ENCODE data around the gene CCR4.
"Not testable (repeated sequence)": the region's sequence is repeated elsewhere in the genome, so short reads cannot be mapped to it uniquely, and the experiment has no call there.

Gene CCR4

GRCh38 chr3:32954506-32954905 is 3.1 kb downstream of the CCR4 start:
- DNase-seq: no peak

DNA sequence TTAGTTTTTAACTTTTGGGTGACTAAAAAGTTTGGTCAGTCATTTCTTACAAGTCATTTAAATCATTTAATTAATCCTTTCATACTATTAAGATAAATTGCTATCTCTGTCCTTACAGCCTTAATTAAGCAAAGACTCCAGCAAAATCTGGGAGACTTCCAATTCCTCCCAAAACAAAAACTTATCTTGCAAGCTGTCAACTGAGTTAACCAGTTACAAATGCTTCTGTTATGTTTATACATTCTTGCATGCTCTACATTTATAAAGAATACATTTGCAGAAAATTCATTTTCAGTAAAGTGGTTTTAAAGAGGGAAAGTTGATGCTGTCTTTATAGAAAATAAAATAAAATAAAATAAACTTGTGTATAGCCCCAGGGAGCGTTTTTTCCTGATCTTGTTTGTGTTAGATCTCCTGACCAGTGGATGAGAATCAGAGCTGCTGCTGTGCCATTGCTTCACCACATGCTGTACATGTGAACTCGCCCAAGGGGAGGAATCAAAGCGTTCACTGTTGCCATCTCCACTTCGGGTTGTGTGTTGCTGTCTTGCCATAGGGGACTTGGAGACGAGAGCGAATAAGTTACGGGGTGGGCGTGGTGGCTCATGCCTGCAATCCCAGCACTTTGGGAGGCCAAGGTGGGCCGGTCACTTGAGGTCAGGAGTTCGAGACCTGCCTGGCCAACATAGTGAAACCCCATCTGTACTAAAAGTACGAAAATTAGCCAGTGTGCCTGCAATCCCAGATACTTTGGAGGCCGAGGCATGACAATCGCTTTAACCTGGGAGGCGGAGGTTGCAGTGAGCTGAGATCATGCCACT is 5.5 kb downstream of the CCR4 start:
- no peak for DNase-seq

- DNase-seq: no peak
Measured at GRCh38 chr3:32958509-32958908, 7.1 kb downstream of the CCR4 start.

DNA sequence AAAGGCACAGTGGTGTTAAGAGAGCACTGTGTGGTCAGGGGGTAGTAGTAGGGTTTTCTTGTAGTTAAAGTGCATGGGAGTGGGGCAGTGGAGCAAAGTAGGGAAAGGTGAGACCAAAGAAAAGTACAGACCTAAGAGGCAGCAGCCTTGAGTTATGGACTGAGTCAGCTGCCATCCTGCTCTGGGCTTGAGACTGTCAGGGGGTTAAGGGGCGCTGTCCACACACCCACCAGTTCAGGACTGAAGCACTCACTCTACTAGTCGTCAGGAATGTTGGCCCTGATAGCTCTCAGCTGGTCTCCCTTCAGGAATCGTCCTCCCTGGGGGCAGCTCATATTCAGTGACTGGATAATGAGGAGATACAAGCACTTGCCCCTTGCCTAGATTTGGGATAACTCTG is 7.9 kb downstream of the CCR4 start:
- DNase-seq: no peak

DNA sequence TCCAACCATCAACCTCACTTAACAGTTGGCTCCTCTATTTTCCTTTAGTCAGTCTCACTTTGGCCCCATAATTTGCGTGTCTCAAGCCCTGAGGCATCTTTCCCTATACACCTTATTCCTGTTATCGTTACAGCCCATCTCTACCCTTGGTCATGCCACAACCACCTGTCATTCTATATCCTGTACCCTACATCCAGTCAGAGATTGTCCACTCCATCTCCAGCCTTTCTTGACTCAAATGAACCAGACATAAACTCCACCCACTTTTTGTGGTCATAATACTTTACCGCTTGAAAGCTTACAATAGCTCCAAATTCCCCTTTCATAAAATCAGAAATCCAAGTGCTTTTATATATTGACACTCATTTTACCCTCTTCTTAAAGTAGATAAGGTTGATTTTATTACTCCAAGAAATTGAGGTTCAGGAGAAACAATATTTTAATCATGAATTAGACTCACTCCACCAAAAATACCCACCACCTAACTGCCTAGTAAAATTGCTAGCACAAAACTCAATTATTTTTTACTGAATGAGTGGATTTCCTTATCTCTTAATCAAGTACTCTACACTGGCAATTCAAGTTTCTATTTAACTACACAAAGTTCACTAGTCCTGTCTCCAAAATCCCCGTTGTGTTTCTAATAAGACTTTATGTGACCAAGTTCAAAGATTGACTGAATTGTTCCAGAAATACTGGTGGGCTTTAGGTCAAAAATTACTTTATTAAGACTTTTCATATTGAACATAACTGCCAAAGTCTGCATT is 9.1 kb downstream of the CCR4 start:
- DNase-seq: no peak

DNA sequence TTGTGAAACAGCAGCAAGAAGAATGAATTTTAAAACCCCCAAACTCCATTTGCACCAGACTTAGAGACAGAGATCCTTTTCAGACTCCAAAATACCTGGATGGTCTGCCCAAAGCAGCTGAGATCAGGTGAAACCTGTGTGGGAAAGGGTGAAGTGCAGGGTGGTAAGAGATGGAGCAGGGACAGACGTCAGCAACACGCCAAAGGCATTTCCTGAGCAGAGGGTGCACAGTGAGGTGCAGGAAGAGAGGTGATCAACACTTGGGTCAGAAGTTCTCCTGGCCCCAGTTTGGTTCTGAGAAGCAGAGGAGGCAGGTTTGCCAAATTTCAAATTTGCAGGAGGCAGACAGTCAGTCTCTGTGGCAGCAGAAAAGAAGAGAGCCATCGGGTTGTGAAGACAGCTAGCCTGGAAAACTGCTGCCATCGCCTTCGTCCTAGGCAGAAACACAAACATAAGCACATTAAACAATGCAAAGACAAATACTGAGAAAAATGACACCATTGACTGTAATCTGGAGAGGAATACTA is 9.8 kb downstream of the CCR4 start:
- DNase-seq: no peak

- DNase-seq: peak; percentile 28
Measured at GRCh38 chr3:32963871-32964270, 12.4 kb downstream of the CCR4 start.

DNA sequence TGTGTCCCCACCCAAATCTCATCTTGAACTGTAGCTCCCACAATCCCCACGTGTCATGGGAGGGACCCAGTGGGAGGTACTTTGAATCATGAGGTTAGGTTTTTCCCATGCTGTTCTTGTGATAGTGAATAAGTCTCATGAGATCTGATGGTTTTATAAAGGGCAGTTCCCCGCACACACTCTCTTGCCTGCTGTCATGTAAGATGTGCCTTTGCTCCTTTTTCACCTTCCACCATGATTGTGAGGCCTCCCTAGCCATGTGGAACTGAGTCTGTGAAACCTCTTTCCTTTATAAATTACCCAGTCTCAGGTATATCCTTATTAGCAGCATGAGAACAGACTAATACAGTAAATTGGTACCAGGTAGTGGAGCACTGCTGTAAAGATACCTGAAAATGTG is 13.3 kb downstream of the CCR4 start:
- DNase-seq: not testable (repeated sequence)

- not testable (repeated sequence) for DNase-seq
Measured at GRCh38 chr3:32965617-32966213, 14.3 kb downstream of the CCR4 start.

DNA sequence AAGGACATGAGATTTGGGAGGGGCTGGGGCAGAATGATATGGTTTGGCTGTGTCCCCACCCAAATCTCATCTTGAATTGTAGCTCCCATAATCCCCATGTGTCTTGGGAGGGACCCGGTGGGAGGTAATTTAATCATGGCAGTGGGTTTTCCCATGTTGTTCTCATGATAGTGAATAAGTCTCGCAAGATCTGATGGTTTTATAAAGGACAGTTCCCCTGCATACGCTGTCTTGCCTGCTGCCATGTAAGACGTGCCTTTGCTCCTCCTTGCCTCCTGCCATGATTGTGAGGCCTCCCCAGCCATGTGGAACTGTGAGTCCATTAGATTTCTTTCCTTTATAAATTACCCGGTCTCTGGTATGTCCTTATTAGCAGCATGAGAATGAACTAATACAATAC is 15.2 kb downstream of the CCR4 start:
- DNase-seq: not testable (repeated sequence)

GRCh38 chr3:32968166-32968919 is 16.9 kb downstream of the CCR4 start:
- DNase-seq: no peak

GRCh38 chr3:32968920-32969389 is 17.5 kb downstream of the CCR4 start:
- no peak for DNase-seq

- no peak for DNase-seq
Measured at GRCh38 chr3:32969656-32970055, 18.2 kb downstream of the CCR4 start.

DNA sequence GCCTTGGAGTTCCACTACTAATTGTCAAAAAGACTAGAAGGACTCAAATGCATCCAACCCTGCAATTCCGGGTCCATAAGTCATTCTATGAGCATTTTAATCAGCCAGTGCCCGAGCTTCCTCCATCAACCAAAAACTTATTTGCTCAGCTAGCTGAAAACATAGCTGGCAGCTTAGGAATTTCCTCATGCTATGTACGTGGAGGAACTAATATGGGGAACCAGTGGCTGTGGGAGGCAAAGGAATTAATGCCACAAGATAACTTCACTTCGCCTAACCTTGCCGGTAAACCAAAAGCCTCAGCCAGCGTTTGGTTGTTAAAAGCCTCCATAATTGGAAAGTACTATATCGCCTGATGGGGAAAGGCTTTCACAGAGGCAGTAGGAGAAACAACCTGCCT is 19.8 kb downstream of the CCR4 start:
- not testable (repeated sequence) for DNase-seq

DNA sequence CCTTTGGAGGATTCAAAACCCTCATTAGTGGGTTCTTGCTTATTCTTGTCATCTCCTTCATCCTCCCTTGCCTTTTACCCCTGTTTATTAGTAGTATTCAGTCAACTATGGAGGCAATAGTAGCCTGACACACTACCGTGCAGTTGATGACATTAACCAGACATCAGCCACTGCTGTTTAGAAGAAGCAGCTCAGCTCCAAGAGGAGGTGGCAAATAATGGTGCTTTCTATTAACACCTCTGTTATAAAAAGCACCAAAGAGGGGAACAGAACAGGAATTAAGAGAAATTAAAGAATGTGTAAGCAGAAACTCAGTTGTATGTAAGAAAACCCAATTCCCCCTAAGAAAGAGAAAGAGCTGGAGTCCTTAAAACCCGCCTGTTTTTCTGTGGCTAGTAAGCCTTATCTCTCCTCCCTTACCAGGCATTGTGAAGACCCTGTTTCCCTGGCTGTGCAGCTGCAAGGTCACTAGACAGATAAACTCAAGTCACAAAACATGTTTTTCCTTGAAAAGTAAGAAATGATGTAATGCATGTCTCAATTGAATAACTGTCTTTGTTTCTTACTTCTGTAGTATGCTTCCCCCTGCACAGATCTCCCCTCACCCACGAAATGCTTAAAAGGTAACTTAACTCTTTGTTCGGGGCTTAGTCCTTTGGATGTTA is 21.2 kb downstream of the CCR4 start:
- no peak for DNase-seq

DNA sequence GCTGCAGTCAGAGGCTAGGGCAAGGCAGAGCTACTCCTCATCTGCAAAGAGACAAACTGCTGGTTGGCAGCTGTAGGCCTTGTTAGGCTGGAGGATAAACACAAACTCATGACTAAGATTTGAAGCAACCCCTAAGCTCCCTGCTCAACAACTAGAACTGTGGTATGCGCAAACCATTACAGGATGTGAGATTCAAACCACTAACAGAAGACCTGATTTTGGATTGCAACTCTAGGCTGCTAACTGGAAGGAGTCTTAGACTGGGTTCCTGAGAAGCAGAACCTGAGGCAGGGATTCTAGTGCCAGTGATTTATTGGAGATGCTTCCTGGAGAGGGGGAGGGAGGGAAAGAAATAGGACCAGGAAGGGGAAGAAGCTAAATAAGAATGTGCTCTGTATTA is 22.5 kb downstream of the CCR4 start:
- DNase-seq: no peak

DNA sequence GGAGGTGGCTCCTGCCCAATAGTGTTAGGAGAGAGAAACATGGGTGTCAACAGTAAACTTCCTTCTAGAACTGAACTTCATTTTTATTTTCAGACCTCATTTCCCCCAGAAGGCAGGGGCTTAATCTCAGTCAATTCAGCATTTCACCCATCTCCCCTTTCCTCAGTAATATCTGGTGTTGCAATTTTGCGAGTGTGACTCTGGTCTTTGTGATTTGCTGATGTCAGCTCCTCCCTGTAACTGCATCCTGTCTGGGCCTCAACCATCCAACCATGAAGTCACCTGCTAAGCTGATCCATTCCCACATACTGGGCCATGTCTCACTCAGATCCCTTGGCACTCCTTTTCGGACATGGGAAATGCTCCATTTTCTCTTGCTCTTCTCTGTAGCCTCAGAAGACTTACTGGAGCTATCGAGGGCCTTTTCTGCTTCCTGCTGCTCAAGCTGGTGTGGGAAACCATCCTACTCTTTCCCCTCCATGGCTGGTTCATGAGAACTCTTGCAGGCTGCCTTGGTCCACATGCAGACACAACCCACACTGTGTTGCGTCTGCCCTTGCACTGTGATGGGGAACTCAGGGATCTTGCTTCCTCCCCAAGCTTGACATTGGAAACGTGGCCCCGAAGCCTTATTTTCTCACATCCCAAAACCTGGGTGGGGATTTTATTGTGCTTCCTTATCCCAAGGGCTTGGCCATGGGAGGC is 24.6 kb downstream of the CCR4 start:
- no peak for DNase-seq

- no peak for DNase-seq
Measured at GRCh38 chr3:32977861-32978260, 26.4 kb downstream of the CCR4 start.

DNA sequence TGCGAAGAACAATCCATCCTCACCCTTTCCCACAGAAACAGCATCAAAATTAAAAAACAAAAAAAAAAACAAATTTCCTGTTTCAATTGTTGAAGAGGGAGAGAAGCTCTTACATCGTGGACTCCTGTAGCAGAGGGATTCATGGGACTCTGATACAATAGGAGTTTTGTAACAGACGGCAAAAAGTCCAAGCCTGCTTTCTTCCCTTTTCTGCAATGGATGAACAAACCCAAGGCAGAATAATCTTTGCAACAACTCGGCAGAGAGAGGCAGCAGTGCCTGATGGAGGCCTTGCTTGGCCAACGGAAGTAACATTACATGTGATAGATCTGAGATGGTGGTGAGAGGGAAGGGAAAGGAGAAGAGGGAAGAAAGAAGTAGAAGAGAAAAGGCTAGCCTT is 26.9 kb downstream of the CCR4 start:
- DNase-seq: no peak

- no peak for DNase-seq
Measured at GRCh38 chr3:32983124-32983523, 31.7 kb downstream of the CCR4 start.

DNA sequence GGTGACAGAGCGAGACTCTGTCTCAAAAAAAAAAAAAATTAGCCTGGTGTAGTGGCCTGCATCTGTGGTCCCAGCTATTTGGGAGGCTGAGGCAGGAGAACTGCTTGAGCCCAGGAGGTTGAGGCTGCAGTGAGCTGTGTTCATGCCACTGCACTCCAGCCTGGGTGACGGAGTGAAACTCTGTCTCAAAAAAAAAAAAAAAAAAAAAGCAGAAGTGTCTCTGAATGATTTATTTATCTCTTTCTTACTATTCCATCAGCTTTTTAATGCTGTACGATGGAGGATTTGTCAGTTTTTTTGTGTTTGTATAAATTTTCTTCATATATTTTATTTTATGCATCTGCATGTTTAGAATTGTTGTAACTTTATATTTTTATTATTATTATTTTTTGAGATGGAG is 33.5 kb downstream of the CCR4 start:
- DNase-seq: not testable (repeated sequence)

DNA sequence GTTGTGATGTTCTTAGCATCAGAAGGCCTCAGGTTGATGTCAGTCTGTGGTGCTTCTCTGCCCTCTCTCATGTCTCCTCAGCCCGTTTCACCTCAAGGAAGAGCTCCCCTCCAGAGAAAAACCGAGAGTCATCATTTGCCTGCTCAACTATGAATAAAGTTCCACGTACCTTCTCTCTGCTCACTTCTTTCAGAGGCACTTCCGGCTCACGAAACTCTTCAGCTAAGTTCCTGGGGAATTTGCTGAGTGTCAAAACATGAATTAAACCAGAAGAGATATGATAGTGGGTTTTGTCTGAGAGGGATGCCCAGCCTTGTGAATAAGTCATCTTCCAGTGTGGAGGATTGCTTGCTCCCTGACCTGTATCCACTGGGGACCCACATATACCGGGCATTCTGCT is 37.7 kb downstream of the CCR4 start:
- DNase-seq: no peak

Measured in stimulated activated naive CD4-positive, alpha-beta T cell treated with Interleukin-2 at 50 U/mL for 16 hours (primary cell).